Muscle of leg (tissue), 11 donors: ENCODE results near the gene SGPP1. TPM values are rescaled to one million over a fixed set of nuclear protein-coding genes. Genes with fewer than 3 reads are reported as not detected.
"Not testable (repeated sequence)": the region's sequence is repeated elsewhere in the genome, so short reads cannot be mapped to it uniquely, and the experiment has no call there.

Source experiments
- DNase-seq: peaks from one replicate; pipeline ENCODE4 v3.0.0; 2013
- H3K27ac ChIP-seq: one replicate; pipeline ENCODE4 v1.5.1; 2013; ENCODE audit warnings: mild to moderate bottlenecking, low read length, control low read depth
- H3K27me3 ChIP-seq: one replicate; pipeline ENCODE4 v1.6.1; 2013; ENCODE audit warnings: low read length; ENCODE audit not compliant: control insufficient read depth, insufficient read depth
- H3K36me3 ChIP-seq: one replicate; pipeline ENCODE4 v1.6.1; 2013; ENCODE audit warnings: low read length; ENCODE audit not compliant: control insufficient read depth, insufficient read depth
- H3K4me1 ChIP-seq: one replicate; pipeline ENCODE4 v1.6.1; 2013; ENCODE audit warnings: low read length; ENCODE audit not compliant: control insufficient read depth, insufficient read depth
- H3K4me3 ChIP-seq: one replicate; pipeline ENCODE4 v1.5.1; 2013; ENCODE audit warnings: low read length, control low read depth
- H3K9me3 ChIP-seq: replicated peaks from 2 replicates; pipeline ENCODE4 v1.6.1; 2013; ENCODE audit warnings: low read depth, low read length; ENCODE audit not compliant: control insufficient read depth
- WGBS: methylation state at CpG from one replicate; pipeline ENCODE4 v1.1.5; 2013; ENCODE audit warnings: missing lambda C conversion rate; ENCODE audit not compliant: insufficient coverage; 5-methylcytosine and 5-hydroxymethylcytosine counted together
- polyA plus RNA-seq, 8 donors: library from polyadenylated mRNA; unstranded; fragments of 120-200 nt; gene quantifications; one replicate each; pipeline versions ENCODE4 v1.2.1 to v1.2.3, GENCODE V29; 2013; ENCODE audit warnings: inconsistent platforms in 1 of 8, low replicate concordance in 1 of 8; ENCODE audit not compliant: insufficient read length in 8 of 8, insufficient read depth in 1 of 8
- total RNA-seq: library from RNA; stranded (reverse); fragments of 120-200 nt; gene quantifications from one replicate; pipeline ENCODE4 v1.2.4, GENCODE V29; 2013

SGPP1 gene
- total and polyA plus RNA-seq, 9 donors: 8.1 to 13.0 (median 8.8) TPM

DNA sequence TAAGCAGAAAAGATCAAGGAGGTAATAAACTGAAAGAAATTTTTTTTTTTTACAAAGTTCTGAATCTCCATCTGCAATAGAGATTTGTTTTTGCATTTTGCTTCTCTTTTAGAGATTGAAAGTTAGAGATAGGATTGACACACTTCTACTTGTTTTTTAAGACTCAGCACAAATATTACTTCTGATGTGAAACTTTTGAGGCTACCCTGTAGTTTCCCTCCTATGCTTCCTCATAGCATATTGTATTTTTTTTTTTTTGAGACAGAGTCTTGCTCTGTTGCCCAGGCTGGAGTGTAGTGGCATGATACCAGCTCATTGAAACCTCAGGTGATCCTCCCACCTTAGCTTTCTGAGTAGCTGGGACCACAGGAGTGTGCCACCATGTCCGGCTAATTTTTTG, 32.1 kb upstream of the SGPP1 start:
- Histone ChIP-seq H3K4me3 (no peak overlapping the region), H3K36me3 (no peaks in the 10 kb centered on the region), H3K4me1 (no peaks in the 10 kb centered on the region), H3K27ac (no peak overlapping the region), H3K27me3 (no peaks in the 10 kb centered on the region), H3K9me3 (no peaks in the 10 kb centered on the region)
- DNase-seq: peak; percentile 27
- no CpG with 5 or more reads among the region's 1 CpG for WGBS

DNA sequence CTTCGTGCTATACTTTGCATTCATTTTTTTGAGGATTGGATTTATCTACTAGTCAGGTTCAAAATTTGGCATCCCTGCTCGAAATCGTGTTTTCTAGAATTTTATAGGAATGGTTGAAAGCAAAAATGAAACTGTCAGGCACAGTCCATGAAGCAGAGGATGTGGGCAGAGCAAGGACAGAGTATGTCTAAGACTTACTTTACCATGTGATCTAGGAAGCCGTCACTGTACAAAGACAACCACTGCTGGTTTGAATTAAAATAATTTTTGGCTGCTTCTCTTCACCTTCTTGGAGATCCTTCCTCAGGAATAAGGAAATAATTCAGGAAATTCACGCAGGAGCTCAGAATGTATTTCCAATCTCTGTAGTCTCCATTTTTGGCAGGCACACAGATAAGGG, 31.6 kb upstream of the SGPP1 start:
- no peaks in the 10 kb centered on the region for H3K9me3 ChIP-seq
- no peaks in the 10 kb centered on the region for H3K36me3 ChIP-seq
- no peak overlapping the region for H3K4me3 ChIP-seq
- peak; percentile 69 for DNase-seq
- H3K4me1 ChIP-seq: no peaks in the 10 kb centered on the region
- no peaks in the 10 kb centered on the region for H3K27me3 ChIP-seq
- 0% methylated on average over 1 of the region's 5 CpGs for WGBS
- H3K27ac ChIP-seq: no peak overlapping the region

DNA sequence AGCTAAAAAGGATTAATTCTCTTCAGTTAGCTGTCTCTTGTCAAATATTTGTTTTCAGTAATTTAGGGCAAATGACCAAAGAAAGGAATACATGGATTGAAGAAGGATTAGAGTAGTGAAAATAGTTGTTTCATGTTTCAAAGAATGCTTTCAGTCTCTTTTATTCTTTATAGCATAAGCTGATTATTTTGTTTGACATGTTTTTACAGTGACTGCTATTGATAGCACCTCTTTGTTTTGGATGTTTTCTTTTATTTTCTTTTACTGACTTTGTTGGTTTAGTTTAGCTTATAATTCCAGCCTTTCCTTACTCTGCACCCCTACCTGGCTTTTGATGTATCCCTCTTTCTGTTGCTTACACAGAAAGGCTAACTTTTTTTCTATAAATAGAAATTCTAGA, 29.3 kb upstream of the SGPP1 start:
- no peak overlapping the region for H3K4me3 ChIP-seq
- H3K4me1 ChIP-seq: no peaks in the 10 kb centered on the region
- H3K36me3 ChIP-seq: no peaks in the 10 kb centered on the region
- no peak for DNase-seq
- no peak overlapping the region for H3K27ac ChIP-seq
- no peaks in the 10 kb centered on the region for H3K9me3 ChIP-seq
- no peaks in the 10 kb centered on the region for H3K27me3 ChIP-seq

DNA sequence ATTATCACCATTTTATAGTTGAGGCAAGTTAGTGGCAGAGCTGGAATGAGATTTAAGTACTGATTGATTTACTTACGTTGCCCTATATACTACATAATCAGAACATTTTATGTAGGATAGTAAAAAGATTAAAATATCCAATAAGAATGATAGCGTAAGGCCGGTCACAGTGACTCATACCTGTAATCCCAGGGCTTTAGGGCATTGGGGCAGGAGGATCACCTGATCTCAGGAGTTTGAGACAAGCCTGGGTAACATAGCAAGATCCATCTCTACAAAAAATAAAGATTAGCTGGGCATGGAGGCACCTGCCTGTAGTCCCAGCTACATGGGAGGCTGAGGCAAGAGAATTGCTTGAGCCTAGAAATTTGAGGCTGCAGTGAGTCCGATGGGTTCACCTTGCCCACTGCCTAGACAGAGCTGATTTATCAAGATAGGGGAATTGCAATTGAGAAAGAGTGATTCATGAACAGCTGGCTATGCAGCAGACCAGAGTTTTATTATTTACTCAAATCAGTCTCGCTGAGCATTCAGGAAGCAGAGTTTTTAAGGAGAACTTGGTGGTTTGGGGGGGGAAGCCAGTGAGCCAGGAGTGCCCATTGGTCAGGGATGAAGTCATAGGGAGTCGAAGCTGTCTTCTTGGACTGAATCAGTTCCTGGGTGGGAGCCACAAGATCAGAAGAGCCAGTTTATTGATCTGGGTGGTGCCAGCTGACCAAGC, 24.7 kb upstream of the SGPP1 start:
- DNase-seq: peak; percentile 30
- H3K36me3 ChIP-seq: no peaks in the 10 kb centered on the region
- no peaks in the 10 kb centered on the region for H3K4me1 ChIP-seq
- H3K27me3 ChIP-seq: no peaks in the 10 kb centered on the region
- H3K4me3 ChIP-seq: no peak overlapping the region
- H3K27ac ChIP-seq: no peak overlapping the region
- WGBS: 66% methylated on average over 3 of the region's 6 CpGs
- no peaks in the 10 kb centered on the region for H3K9me3 ChIP-seq

DNA sequence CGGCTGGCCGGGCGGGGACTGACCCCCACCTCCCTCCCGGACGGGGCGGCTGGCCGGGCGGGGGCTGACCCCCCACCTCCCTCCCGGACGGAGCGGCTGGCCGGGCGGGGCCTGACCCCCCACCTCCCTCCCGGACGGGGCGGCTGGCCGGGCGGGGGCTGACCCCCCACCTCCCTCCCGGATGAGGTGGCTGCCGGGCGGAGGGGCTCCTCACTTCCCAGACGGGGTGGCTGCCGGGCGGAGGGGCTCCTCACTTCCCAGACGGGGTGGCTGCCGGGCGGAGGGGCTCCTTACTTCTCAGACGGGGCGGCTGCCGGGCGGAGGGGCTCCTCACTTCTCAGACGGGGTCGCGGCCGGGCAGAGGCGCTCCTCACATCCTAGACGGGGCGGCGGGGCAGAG, 23.2 kb upstream of the SGPP1 start:
- 95% methylated on average over 17 of the region's 39 CpGs for WGBS
- DNase-seq, H3K36me3 ChIP-seq, H3K4me3 ChIP-seq, H3K4me1 ChIP-seq, H3K27ac ChIP-seq, H3K9me3 ChIP-seq, H3K27me3 ChIP-seq: not testable (repeated sequence)

DNA sequence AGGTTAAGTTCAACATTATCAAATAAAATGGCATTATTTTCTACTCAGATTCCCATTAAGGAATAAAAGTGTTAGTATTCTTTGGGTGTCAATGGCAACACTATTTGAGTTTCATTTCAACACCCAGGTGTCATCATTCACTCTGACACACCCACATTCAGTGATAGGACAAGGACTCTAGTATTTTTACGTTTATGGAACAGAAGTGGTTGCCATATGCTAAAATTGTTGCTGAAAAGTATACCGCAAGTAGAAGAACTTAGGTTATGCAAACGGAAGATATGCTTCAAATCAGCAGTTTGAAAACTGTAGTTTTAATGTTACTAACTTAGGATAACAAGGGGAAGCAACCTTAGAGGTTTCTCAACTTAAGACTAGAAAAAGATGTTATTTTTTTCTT, 20.0 kb upstream of the SGPP1 start:
- WGBS: no CpG with 5 or more reads among the region's 3 CpGs
- Histone ChIP-seq H3K27me3 (no peaks in the 10 kb centered on the region), H3K4me1 (no peaks in the 10 kb centered on the region), H3K27ac (no peak overlapping the region), H3K4me3 (no peak overlapping the region), H3K9me3 (no peaks in the 10 kb centered on the region), H3K36me3 (no peaks in the 10 kb centered on the region)
- peak; percentile 24 for DNase-seq

DNA sequence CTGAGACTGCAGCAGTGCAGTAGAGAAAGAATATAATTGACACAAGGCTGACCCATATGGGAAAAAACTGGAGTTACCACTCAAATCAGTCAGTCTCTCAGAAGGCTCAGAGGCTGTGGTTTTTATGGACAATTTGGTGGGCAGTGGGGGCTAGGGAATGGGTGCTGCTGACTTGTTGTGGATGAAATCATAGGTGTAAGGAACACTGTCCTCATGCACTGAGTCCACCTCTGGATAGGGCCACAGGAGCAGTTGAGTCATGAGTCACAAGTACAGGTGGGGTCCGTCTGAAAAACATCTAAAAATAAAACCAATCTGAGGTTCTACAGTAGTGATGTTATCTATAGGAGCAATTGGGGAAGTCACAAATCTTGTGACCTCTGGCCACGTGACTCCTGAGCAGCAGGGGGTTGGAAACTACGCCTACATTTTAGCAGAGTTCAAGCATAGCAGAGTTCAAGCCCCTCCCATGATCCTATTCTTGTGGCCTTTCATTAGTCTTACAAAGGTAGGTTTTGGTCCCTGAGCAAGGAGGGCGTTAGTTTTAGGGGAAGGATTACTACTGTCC, 18.1 kb upstream of the SGPP1 start:
- WGBS: no CpG with 5 or more reads among the region's 4 CpGs
- Histone ChIP-seq H3K9me3 (no peaks in the 10 kb centered on the region), H3K27ac (no peak overlapping the region), H3K4me1 (no peaks in the 10 kb centered on the region), H3K4me3 (no peak overlapping the region), H3K27me3 (no peaks in the 10 kb centered on the region), H3K36me3 (no peaks in the 10 kb centered on the region)
- DNase-seq: peak; percentile 28

DNA sequence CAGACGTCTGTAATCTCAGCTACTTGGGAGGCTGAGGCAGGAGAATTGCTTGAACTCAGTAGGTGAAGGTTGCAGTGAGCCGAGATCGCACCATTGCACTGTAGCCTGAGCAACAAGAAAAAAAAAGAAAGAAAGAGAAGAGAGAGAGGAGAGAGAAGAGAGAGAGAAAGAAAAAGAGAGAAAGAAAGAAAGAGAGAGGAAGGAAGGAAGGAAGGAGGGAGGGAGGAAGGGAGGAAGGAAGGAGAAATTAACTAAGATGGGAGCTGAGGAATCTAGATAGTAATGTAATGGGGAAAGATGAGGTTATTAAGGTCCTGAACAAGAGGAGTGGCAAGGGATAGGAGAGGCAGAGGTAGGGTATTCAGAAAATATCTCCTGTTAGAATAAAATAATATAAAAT, 17.4 kb upstream of the SGPP1 start:
- H3K27ac ChIP-seq: no peak overlapping the region
- no peaks in the 10 kb centered on the region for H3K9me3 ChIP-seq
- no peaks in the 10 kb centered on the region for H3K4me1 ChIP-seq
- no peak overlapping the region for H3K4me3 ChIP-seq
- WGBS: 73% methylated on average over 3 of the region's 3 CpGs
- no peak for DNase-seq
- H3K36me3 ChIP-seq: no peaks in the 10 kb centered on the region
- no peaks in the 10 kb centered on the region for H3K27me3 ChIP-seq

DNA sequence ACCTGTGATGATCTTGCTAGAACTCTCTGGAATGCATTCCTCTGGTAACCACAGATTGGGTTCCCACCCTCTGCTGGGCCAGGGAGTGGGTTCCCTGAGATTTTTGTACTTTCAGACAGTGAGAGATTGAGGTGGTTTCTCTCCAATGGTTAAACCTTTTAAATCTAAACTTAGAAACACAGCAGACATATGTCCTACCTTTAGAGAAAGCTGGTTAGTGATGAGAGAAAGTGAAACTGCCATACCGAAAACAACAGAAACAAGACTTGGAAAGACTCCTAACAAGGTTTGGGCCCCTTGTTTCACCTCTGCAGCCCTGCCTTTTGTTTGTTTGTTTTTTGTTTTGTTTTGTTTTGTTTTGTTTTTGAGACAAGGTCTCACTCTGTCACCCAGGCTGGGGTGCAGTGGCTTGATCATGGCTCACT, 9.7 kb upstream of the SGPP1 start:
- H3K36me3 ChIP-seq: no peaks in the 10 kb centered on the region
- H3K4me3 ChIP-seq: no peak overlapping the region
- H3K9me3 ChIP-seq: no peaks in the 10 kb centered on the region
- no peaks in the 10 kb centered on the region for H3K4me1 ChIP-seq
- H3K27ac ChIP-seq: no peak overlapping the region
- H3K27me3 ChIP-seq: no peaks in the 10 kb centered on the region
- no CpG with 5 or more reads among the region's 1 CpG for WGBS
- no peak for DNase-seq

DNA sequence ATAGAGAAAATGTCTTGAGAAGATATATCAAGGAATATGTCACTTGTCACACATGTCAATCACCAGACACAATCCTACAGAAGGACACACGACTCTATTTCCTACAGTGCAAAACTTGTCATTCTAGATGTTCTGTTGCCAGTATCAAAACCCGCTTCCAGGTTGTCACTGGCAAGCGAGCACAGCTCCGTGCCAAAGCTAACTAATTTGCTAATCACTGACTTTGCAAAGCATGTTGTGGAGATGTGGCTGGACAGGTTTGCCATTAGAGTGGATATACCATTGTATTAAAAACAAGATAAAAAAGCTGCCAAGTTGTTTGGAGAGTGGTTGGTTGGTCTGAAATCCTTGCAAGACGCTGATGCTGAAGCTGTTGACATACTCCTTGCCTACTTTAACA, 7.9 kb upstream of the SGPP1 start:
- Histone ChIP-seq H3K4me3 (no peak overlapping the region), H3K9me3 (no peaks in the 10 kb centered on the region), H3K4me1 (no peaks in the 10 kb centered on the region), H3K27me3 (no peaks in the 10 kb centered on the region), H3K27ac (no peak overlapping the region), H3K36me3 (no peaks in the 10 kb centered on the region)
- no peak for DNase-seq
- WGBS: no CpG with 5 or more reads among the region's 5 CpGs

DNA sequence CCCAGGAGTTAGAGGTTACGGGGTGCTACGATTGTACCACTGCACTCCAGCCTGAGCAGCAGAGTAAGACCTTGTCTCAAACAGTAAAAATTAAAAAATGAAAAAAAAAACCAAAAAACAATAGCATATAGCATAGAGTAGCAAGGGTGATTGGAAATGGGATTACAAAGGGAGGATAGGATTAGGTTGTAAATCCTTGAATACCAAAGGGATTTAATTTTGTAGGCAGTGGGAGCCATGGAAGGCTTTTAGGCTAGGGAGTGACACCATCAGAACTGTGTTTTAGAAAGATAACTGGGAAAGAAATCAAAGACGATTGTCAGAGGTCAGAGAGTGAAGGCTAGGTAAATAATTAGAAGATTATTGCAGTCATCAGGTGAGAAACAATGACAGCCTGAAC, 2.8 kb upstream of the SGPP1 start:
- H3K27me3 ChIP-seq: no peaks in the 10 kb centered on the region
- peaks cover 3% of the 10 kb centered on the region for H3K4me1 ChIP-seq
- H3K4me3 ChIP-seq: no peak overlapping the region
- no peak for DNase-seq
- no peaks in the 10 kb centered on the region for H3K36me3 ChIP-seq
- 75% methylated on average over 1 of the region's 3 CpGs for WGBS
- H3K9me3 ChIP-seq: no peaks in the 10 kb centered on the region
- no peak overlapping the region for H3K27ac ChIP-seq
